Sigmoid colon (tissue), 7 donors: Measurements from ENCODE around the gene RASGRF2. TPM values are rescaled to one million over a fixed set of nuclear protein-coding genes. Genes with fewer than 3 reads are reported as not detected.
"Not testable (repeated sequence)": the region's sequence is repeated elsewhere in the genome, so short reads cannot be mapped to it uniquely, and the experiment has no call there.

Experiments
- DNase-seq: peaks from one replicate; pipeline ENCODE4 v3.0.0-alpha.2; 2019
- H3K27ac ChIP-seq, 4 donors: fragments of 200-600 bp; sonication (generic); one replicate each; pipeline ENCODE4 v1.5.1; 2016 to 2019; ENCODE audit warnings: mild to moderate bottlenecking in 1 of 4
- H3K27me3 ChIP-seq, 3 donors: fragments of 200-600 bp; sonication (generic); one replicate each; pipeline ENCODE4 v1.5.1; 2019; ENCODE audit warnings: mild to moderate bottlenecking in 1 of 3
- H3K36me3 ChIP-seq, 4 donors: fragments of 200-600 bp; sonication (generic); one replicate each; pipeline ENCODE4 v1.5.1; 2016 to 2019
- H3K4me1 ChIP-seq, 4 donors: fragments of 200-600 bp; sonication (generic); one replicate each; pipeline ENCODE4 v1.5.1; 2017 to 2019
- H3K4me3 ChIP-seq, 4 donors: fragments of 200-600 bp; sonication (generic); one replicate each; pipeline ENCODE4 v1.5.1; 2017 to 2019; ENCODE audit warnings: mild to moderate bottlenecking in 2 of 4, moderate library complexity in 1 of 4
- H3K9me3 ChIP-seq, 4 donors: fragments of 200-600 bp in 3 of 4; sonication (generic) in 3 of 4; one replicate each; pipeline versions ENCODE4 v1.5.1 to v1.6.1; 2013 to 2019
- CTCF ChIP-seq, 4 experiments: fragments of 450-650 bp in 3 of 4; fragments of 200-600 bp in 1 of 4; IDR thresholded peaks; one replicate each; pipeline ENCODE4 v1.5.1; 2016 to 2019; ENCODE audit warnings: antibody characterized with exemption in 4 of 4, mild to moderate bottlenecking in 3 of 4, moderate library complexity in 2 of 4
- EP300 ChIP-seq, 4 donors: sonication (generic); formaldehyde crosslinking; IDR thresholded peaks; one replicate each; pipeline ENCODE4 v1.6.1; 2017; ENCODE audit warnings: antibody characterized with exemption in 4 of 4
- POLR2A ChIP-seq, 2 donors: fragments of 450-650 bp; IDR thresholded peaks; one replicate each; pipeline ENCODE4 v1.6.1; 2016; ENCODE audit warnings: antibody characterized with exemption in 2 of 2, mild to moderate bottlenecking in 2 of 2, moderate library complexity in 2 of 2
- POLR2AphosphoS5 ChIP-seq, 4 donors: sonication (generic); formaldehyde crosslinking; IDR thresholded peaks; one replicate each; pipeline ENCODE4 v1.6.1; 2017; ENCODE audit warnings: antibody characterized with exemption in 4 of 4
- WGBS, 2 donors: extraction: QIAGEN DNeasy Blood & Tissue Kit; methylation state at CpG; one replicate each; pipeline ENCODE4 v1.1.7; 2013; 5-methylcytosine and 5-hydroxymethylcytosine counted together
- intact Hi-C: fragments of 100-400 bp; cut with DNase I; formaldehyde crosslinking; loops from one replicate; pipeline ENCODE4 v1.15.1; 2023
- polyA plus RNA-seq, 3 donors: library from polyadenylated mRNA; stranded (reverse); fragments of 200-250 nt; gene quantifications; one replicate each; pipeline ENCODE4 v1.2.3, GENCODE V29; 2013
- total RNA-seq, 4 donors: library from RNA; depleted of rRNA; stranded (reverse); fragments of >200 nt; gene quantifications; one replicate each; pipeline ENCODE4 v1.1.0, GENCODE V29; 2016
- donor health status: healthy with polysubstance abuse.
- donor health status: Bipolar disorder and iron deficiency.
- donor health status: healthy.

Gene RASGRF2
- total and polyA plus RNA-seq, 7 donors = under 0.01 to 9.5 (median 6.8) TPM

GRCh38 chr5:81038495-81038894 lies 78.3 kb downstream of the RASGRF2 start:
- H3K4me1 ChIP-seq = no peaks in the 10 kb centered on the region
- H3K27ac ChIP-seq = no peak overlapping the region
- no peak overlapping the region for H3K4me3 ChIP-seq
- no peaks in the 10 kb centered on the region for H3K36me3 ChIP-seq
- TF ChIP-seq EP300 (IDR thresholded peaks at IDR 0.05) = no peak
- TF ChIP-seq CTCF (IDR thresholded peaks at IDR 0.05) = no peak
- TF ChIP-seq POLR2AphosphoS5 (IDR thresholded peaks at IDR 0.05) = no peak
- no peak for TF ChIP-seq POLR2A (IDR thresholded peaks at IDR 0.05)
- no peaks in the 10 kb centered on the region for H3K27me3 ChIP-seq
- H3K9me3 ChIP-seq = no peaks in the 10 kb centered on the region
- intact Hi-C loops = no loop called here
- DNase-seq = no peak
- WGBS, 2 donors = 96 to 98% methylated on average over 1 of the region's 1 CpG

GRCh38 chr5:81044868-81045267 lies 84.7 kb downstream of the RASGRF2 start:
- no peak for DNase-seq
- H3K9me3 ChIP-seq = no peaks in the 10 kb centered on the region
- TF ChIP-seq CTCF (IDR thresholded peaks at IDR 0.05) = no peak
- TF ChIP-seq POLR2A (IDR thresholded peaks at IDR 0.05) = no peak
- no peak for TF ChIP-seq EP300 (IDR thresholded peaks at IDR 0.05)
- intact Hi-C loops = no loop called here
- no peaks in the 10 kb centered on the region for H3K27me3 ChIP-seq
- H3K4me3 ChIP-seq = no peak overlapping the region
- H3K4me1 ChIP-seq = no peaks in the 10 kb centered on the region
- H3K27ac ChIP-seq = no peak overlapping the region
- 85 to 93% methylated on average over 4 of the region's 4 CpGs for WGBS, 2 donors
- H3K36me3 ChIP-seq = no peaks in the 10 kb centered on the region

- H3K27ac ChIP-seq = no peak overlapping the region
- intact Hi-C loops = no loop called here
- no peaks in the 10 kb centered on the region for H3K4me1 ChIP-seq
These were observed 85.2 kb downstream of the RASGRF2 start for GRCh38 chr5:81045389-81045807.

GRCh38 chr5:81046041-81046440 lies 85.9 kb downstream of the RASGRF2 start:
- intact Hi-C loops = no loop called here
- no peak for TF ChIP-seq CTCF (IDR thresholded peaks at IDR 0.05)
- no peak for TF ChIP-seq EP300 (IDR thresholded peaks at IDR 0.05)
- no peak for TF ChIP-seq POLR2AphosphoS5 (IDR thresholded peaks at IDR 0.05)
- TF ChIP-seq POLR2A (IDR thresholded peaks at IDR 0.05) = no peak
- DNase-seq = no peak
- H3K4me1 ChIP-seq = no peaks in the 10 kb centered on the region
- H3K27me3 ChIP-seq = no peaks in the 10 kb centered on the region
- no peaks in the 10 kb centered on the region for H3K36me3 ChIP-seq
- H3K9me3 ChIP-seq = no peaks in the 10 kb centered on the region
- H3K4me3 ChIP-seq = no peak overlapping the region
- 89 to 91% methylated on average over 2 of the region's 2 CpGs for WGBS, 2 donors
- no peak overlapping the region for H3K27ac ChIP-seq

More at GRCh38 chr5:81045389-81045807, 85.2 kb downstream of the RASGRF2 start:
- no peaks in the 10 kb centered on the region for H3K27me3 ChIP-seq
- no peaks in the 10 kb centered on the region for H3K9me3 ChIP-seq
- H3K4me3 ChIP-seq = no peak overlapping the region
- no peak for TF ChIP-seq CTCF (IDR thresholded peaks at IDR 0.05)
- no peak for TF ChIP-seq POLR2A (IDR thresholded peaks at IDR 0.05)
- TF ChIP-seq POLR2AphosphoS5 (IDR thresholded peaks at IDR 0.05) = no peak
- DNase-seq = no peak
- no peaks in the 10 kb centered on the region for H3K36me3 ChIP-seq

GRCh38 chr5:81052325-81052724 lies 92.2 kb downstream of the RASGRF2 start:
- H3K27me3 ChIP-seq = no peaks in the 10 kb centered on the region
- H3K4me3 ChIP-seq = no peak overlapping the region
- WGBS, 2 donors = 48 to 62% methylated on average over 2 of the region's 2 CpGs
- no peaks in the 10 kb centered on the region for H3K9me3 ChIP-seq
- TF ChIP-seq EP300 (IDR thresholded peaks at IDR 0.05) (no peak), CTCF (IDR thresholded peaks at IDR 0.05) (no peak), POLR2AphosphoS5 (IDR thresholded peaks at IDR 0.05) (no peak), POLR2A (IDR thresholded peaks at IDR 0.05) (no peak)
- intact Hi-C loops = no loop called here
- no peak overlapping the region for H3K27ac ChIP-seq
- DNase-seq = no peak
- no peaks in the 10 kb centered on the region for H3K4me1 ChIP-seq
- H3K36me3 ChIP-seq = no peaks in the 10 kb centered on the region

- H3K9me3 ChIP-seq, intact Hi-C loops, H3K27ac ChIP-seq, H3K4me1 ChIP-seq, DNase-seq, H3K27me3 ChIP-seq, H3K36me3 ChIP-seq, H3K4me3 ChIP-seq: not testable (repeated sequence)
- WGBS, 2 donors = 76 to 96% methylated on average over 4 of the region's 4 CpGs
These were observed 93.1 kb downstream of the RASGRF2 start for GRCh38 chr5:81053282-81053681.
